PC-9 (cell line): ENCODE measurements around the gene CUL2. TPM values are rescaled to one million over a fixed set of nuclear protein-coding genes. Genes with fewer than 3 reads are reported as not detected.
"Not testable (repeated sequence)": the region's sequence is repeated elsewhere in the genome, so short reads cannot be mapped to it uniquely, and the experiment has no call there.

Experiments used
- BruUV-seq: library from RNA; stranded (reverse); fragments of 400-500 nt; replicated peaks from 2 replicates; lab custom pipeline; 2021; lab: Mats Ljungman, UMichigan
- CTCF ChIA-PET: fragments of 300-600 bp; sonication (Branson Sonifier 250); formaldehyde crosslinking; loops from one replicate; lab custom pipeline; 2022; ENCODE audit warnings: antibody characterized with exemption; lab: Charles Lee
- POLR2A ChIA-PET: fragments of 300-600 bp; sonication (Branson Sonifier 250); formaldehyde crosslinking; loops from one replicate; lab custom pipeline; 2022; ENCODE audit warnings: antibody characterized with exemption; ENCODE audit not compliant: unreplicated experiment; lab: Charles Lee
- DNase-seq, 2 experiments: peaks; one replicate each; pipeline versions ENCODE4 v3.0.0 to v3.0.0-alpha.2; 2015 to 2022; ENCODE audit warnings: mixed read lengths in 1 of 2
- H2AFZ ChIP-seq: fragments of 200-600 bp; sonication (generic); 2 replicates; pipeline ENCODE4 v1.8.1; 2017; ENCODE audit warnings: antibody characterized with exemption
- H3F3A ChIP-seq: fragments of 200-600 bp; sonication (generic); 2 replicates; pipeline ENCODE4 v1.8.1; 2017; ENCODE audit warnings: antibody characterized with exemption, mild to moderate bottlenecking, low read depth; ENCODE audit not compliant: insufficient read depth
- H3K27ac ChIP-seq: fragments of 200-600 bp; sonication (generic); 2 replicates; pipeline ENCODE4 v1.6.1; 2016; ENCODE audit warnings: mixed run types
- H3K27me3 ChIP-seq: fragments of 200-600 bp; sonication (generic); 2 replicates; pipeline ENCODE4 v1.6.1; 2016; ENCODE audit warnings: low read depth, mixed run types; ENCODE audit not compliant: insufficient read depth
- H3K36me3 ChIP-seq: fragments of 200-600 bp; sonication (generic); 2 replicates; pipeline ENCODE4 v1.6.1; 2016; ENCODE audit warnings: low read depth, mixed run types
- H3K4me1 ChIP-seq: fragments of 200-600 bp; sonication (generic); replicated peaks from 2 replicates; pipeline ENCODE4 v1.6.1; 2016; ENCODE audit warnings: mixed run types; ENCODE audit not compliant: insufficient read depth
- H3K4me2 ChIP-seq: fragments of 200-600 bp; sonication (generic); 2 replicates; pipeline ENCODE4 v1.6.1; 2017; ENCODE audit warnings: mixed run types
- H3K4me3 ChIP-seq: fragments of 200-600 bp; sonication (generic); 2 replicates; pipeline ENCODE4 v1.6.1; 2016; ENCODE audit warnings: mixed run types
- H3K79me2 ChIP-seq: fragments of 200-600 bp; sonication (generic); 2 replicates; pipeline ENCODE4 v1.6.1; 2017; ENCODE audit warnings: low read depth, mixed run types
- H3K9me2 ChIP-seq: fragments of 200-600 bp; sonication (generic); 2 replicates; pipeline ENCODE4 v1.8.1; 2017; ENCODE audit warnings: mild to moderate bottlenecking; ENCODE audit not compliant: insufficient read depth
- H3K9me3 ChIP-seq: fragments of 200-600 bp; sonication (generic); 2 replicates; pipeline ENCODE4 v1.8.1; 2016; ENCODE audit warnings: low read depth; ENCODE audit not compliant: insufficient read depth
- H4K20me1 ChIP-seq: fragments of 200-600 bp; sonication (generic); 2 replicates; pipeline ENCODE4 v1.8.1; 2017; ENCODE audit not compliant: insufficient read depth
- intact Hi-C: fragments of 100-400 bp; cut with micrococcal nuclease; formaldehyde crosslinking; loops from one replicate; pipeline ENCODE4 v1.10.0; 2022; ENCODE audit not compliant: unreplicated experiment
- total RNA-seq: library from RNA; stranded (reverse); gene quantifications from 2 replicates; pipeline ENCODE4 v1.2.3, GENCODE V29; 2021
- TF ChIP-seq, protein P1 (sequence below): fragments of 200-600 bp; sonication (generic); conservative IDR thresholded peaks from 2 replicates; pipeline ENCODE4 v1.6.1; 2017; ENCODE audit warnings: mixed run types, antibody characterized with exemption, mild to moderate bottlenecking, moderate library complexity

Gene CUL2
- total RNA-seq, 1 experiment from 2014 or later: 31.5 TPM

DNA sequence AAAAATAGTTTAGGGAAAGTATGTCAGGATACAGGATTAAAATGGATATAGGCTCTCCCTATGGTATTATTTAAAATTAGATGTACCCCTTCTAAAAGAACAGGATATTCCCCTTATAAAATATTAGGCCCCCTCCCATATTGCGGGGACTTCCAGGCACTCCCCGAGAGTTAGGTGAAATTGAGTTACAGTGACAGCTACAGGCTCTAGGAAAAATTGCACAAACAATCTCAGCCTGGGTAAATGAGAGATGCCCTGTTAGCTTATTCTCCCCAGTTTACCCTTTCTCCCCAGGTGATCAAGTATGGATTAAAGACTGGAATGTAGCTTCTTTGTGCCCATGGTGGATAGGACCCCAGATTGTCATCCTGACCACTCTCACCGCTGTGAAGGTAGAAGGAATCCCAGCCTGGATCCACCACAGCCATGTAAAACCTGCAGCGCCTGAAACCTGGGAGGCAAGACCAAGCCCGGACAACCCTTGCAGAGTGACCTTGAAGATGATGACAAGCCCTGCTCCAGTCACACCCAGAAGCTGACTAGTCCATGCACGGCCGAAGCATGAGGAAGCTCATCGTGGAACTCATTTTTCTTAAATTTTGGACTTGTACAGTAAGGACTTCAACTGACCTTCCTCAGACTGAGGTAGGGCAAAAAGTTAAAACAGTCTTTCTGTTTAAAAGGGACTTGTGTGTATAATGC lies 115.6 kb downstream of the CUL2 start:
- H3K27me3 ChIP-seq, H4K20me1 ChIP-seq, H3F3A ChIP-seq, H3K9me3 ChIP-seq, H3K36me3 ChIP-seq, H3K79me2 ChIP-seq, POLR2A ChIA-PET, DNase-seq, H3K9me2 ChIP-seq: not testable (repeated sequence)
- peak overlapping the region; percentile 74; the same call in 1 of the 2 replicates for H2AFZ ChIP-seq
- CTCF ChIA-PET: interaction anchor here (0.6 to 0.9 kb wide), 2 partner anchors 249 to 250 kb away, joined by 3 read pairs; no protein-coding TSS in a partner anchor
- intact Hi-C loops: loop anchor here (5.0 to 10.0 kb wide), 3 partner anchors 67 to 157 kb away; partner anchors contain the start of gene PARD3
- BruUV-seq: TSS peak; percentile 47
- peak overlapping the region; percentile 47; the same call in 1 of the 2 replicates for H3K4me3 ChIP-seq
- peak overlapping the region; percentile 47 for H3K27ac ChIP-seq
- TF ChIP-seq, protein P1, sequence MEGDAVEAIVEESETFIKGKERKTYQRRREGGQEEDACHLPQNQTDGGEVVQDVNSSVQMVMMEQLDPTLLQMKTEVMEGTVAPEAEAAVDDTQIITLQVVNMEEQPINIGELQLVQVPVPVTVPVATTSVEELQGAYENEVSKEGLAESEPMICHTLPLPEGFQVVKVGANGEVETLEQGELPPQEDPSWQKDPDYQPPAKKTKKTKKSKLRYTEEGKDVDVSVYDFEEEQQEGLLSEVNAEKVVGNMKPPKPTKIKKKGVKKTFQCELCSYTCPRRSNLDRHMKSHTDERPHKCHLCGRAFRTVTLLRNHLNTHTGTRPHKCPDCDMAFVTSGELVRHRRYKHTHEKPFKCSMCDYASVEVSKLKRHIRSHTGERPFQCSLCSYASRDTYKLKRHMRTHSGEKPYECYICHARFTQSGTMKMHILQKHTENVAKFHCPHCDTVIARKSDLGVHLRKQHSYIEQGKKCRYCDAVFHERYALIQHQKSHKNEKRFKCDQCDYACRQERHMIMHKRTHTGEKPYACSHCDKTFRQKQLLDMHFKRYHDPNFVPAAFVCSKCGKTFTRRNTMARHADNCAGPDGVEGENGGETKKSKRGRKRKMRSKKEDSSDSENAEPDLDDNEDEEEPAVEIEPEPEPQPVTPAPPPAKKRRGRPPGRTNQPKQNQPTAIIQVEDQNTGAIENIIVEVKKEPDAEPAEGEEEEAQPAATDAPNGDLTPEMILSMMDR: peak; percentile 38; the same call in 1 of the 2 replicates
- peak overlapping the region; percentile 92 for H3K4me2 ChIP-seq
- peaks cover 35% of the 10 kb centered on the region for H3K4me1 ChIP-seq

GRCh38 chr10:34973757-34974156 lies 116.4 kb downstream of the CUL2 start:
- H4K20me1 ChIP-seq, H3K9me2 ChIP-seq, H3K36me3 ChIP-seq, H3F3A ChIP-seq, H3K27me3 ChIP-seq, BruUV-seq, H3K79me2 ChIP-seq, H3K9me3 ChIP-seq: not testable (repeated sequence)
- peaks cover 35% of the 10 kb centered on the region for H3K4me1 ChIP-seq
- H2AFZ ChIP-seq: peak overlapping the region; percentile 74
- H3K4me3 ChIP-seq: peak overlapping the region; percentile 47; the same call in 1 of the 2 replicates
- POLR2A ChIA-PET: interaction anchor here (0.7 kb wide), 1 partner anchor 10 kb away, joined by 3 read pairs; no protein-coding TSS in a partner anchor
- peak overlapping the region; percentile 47 for H3K27ac ChIP-seq
- H3K4me2 ChIP-seq: peak overlapping the region; percentile 92
- intact Hi-C loops: loop anchor here (5.0 to 10.0 kb wide), 3 partner anchors 66 to 156 kb away; partner anchors contain the start of gene PARD3
- CTCF ChIA-PET: interaction anchor here (0.9 kb wide), 1 partner anchor 249 kb away, joined by 3 read pairs; no protein-coding TSS in a partner anchor
- peak; percentile 70 to 79 for DNase-seq

- H3K27ac ChIP-seq, H3K36me3 ChIP-seq, H3F3A ChIP-seq, H2AFZ ChIP-seq, H3K9me2 ChIP-seq, H3K9me3 ChIP-seq, H3K27me3 ChIP-seq, BruUV-seq, CTCF ChIA-PET, H3K79me2 ChIP-seq, H3K4me3 ChIP-seq, H4K20me1 ChIP-seq, POLR2A ChIA-PET: not testable (repeated sequence)
- DNase-seq: peak in 1 of 2 experiments; percentile 26
- Histone ChIP-seq H3K4me1 (peaks cover 31% of the 10 kb centered on the region), H3K4me2 (peak overlapping the region; percentile 92)
- intact Hi-C loops: loop anchor here (5.0 to 10.0 kb wide), 3 partner anchors 66 to 156 kb away; partner anchors contain the start of gene PARD3
Measured at GRCh38 chr10:34973121-34973520, 117.0 kb downstream of the CUL2 start.

GRCh38 chr10:34972591-34972990 lies 117.5 kb downstream of the CUL2 start:
- H3K4me3 ChIP-seq, CTCF ChIA-PET, DNase-seq, H3K36me3 ChIP-seq, H3K27ac ChIP-seq, H3K4me2 ChIP-seq, POLR2A ChIA-PET, BruUV-seq, H3K27me3 ChIP-seq, H3K9me3 ChIP-seq, H4K20me1 ChIP-seq, H3K79me2 ChIP-seq, H3F3A ChIP-seq, H3K9me2 ChIP-seq, H2AFZ ChIP-seq: not testable (repeated sequence)
- intact Hi-C loops: loop anchor here (5.0 to 10.0 kb wide), 3 partner anchors 65 to 155 kb away; partner anchors contain the start of gene PARD3
- peaks cover 30% of the 10 kb centered on the region for H3K4me1 ChIP-seq

DNA sequence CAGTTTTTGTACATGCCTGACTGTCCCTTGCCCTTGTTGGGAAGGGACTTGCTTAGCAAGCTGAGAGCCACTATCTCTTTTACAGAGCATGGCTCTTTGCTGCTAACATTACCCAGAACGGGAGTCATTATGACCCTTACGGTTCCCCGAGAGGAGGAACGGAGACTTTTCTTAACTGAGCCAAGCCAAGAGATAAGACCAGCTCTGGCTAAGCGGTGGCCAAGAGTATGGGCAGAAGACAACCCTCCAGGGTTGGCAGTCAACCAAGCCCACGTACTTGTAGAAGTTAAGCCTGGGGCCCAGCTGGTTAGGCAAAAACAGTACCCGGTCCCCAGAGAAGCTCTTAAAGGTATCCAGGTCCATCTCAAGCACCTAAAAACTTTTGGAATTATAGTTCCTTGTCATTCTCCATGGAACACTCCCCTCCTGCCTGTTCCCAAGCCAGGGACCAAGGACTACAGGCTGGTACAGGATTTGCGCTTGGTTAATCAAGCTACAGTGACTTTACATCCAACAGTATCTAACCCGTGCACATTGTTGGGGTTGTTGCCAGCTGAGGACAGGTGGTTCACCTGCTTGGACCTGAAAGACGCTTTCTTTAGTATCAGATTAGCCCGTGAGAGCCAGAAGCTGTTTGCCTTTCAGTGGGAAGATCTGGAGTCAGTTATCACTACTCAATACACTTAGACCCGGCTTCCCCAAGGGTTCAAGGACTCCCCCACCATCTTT lies 118.4 kb downstream of the CUL2 start:
- H3K79me2 ChIP-seq, H3K27ac ChIP-seq, H3K9me3 ChIP-seq, DNase-seq, H2AFZ ChIP-seq, H3K36me3 ChIP-seq, H3F3A ChIP-seq, H3K4me2 ChIP-seq, H3K27me3 ChIP-seq, H3K9me2 ChIP-seq, BruUV-seq, H4K20me1 ChIP-seq, H3K4me3 ChIP-seq: not testable (repeated sequence)
- peaks cover 30% of the 10 kb centered on the region for H3K4me1 ChIP-seq
- intact Hi-C loops: loop anchor here (5.0 to 10.0 kb wide), 3 partner anchors 64 to 154 kb away; partner anchors contain the start of gene PARD3
- CTCF ChIA-PET: interaction anchor here (0.6 kb wide), 1 partner anchor 247 kb away, joined by 12 read pairs; no protein-coding TSS in a partner anchor
- POLR2A ChIA-PET: interaction anchor here (0.6 to 0.7 kb wide), 2 partner anchors 443 to 1013 kb away, joined by 3 to 5 read pairs; no protein-coding TSS in a partner anchor
